HCT116 (cell line): ENCODE data around the gene THEMIS. TPM values are rescaled to one million over a fixed set of nuclear protein-coding genes. Genes with fewer than 3 reads are reported as not detected.

Source experiments
- ATAC-seq: fragments of 200-7000 bp; cut with Tn5 transposase; 2 replicates; pipeline ENCODE4 v1.9.1; 2020; ENCODE audit warnings: mild to moderate bottlenecking, moderate library complexity
- BruUV-seq: library from RNA; stranded (reverse); fragments of 400-500 nt; replicated peaks from 2 replicates; lab custom pipeline; 2021; lab: Mats Ljungman, UMichigan
- CTCF ChIA-PET: fragments of 300-600 bp; sonication (Branson Sonifier 250); formaldehyde crosslinking; loops from one replicate; lab custom pipeline; 2021; ENCODE audit warnings: antibody characterized with exemption; lab: Charles Lee
- POLR2A ChIA-PET: fragments of 300-600, 350-600 bp; sonication (Branson Sonifier 250); formaldehyde crosslinking; loops from one replicate; lab custom pipeline; 2021; ENCODE audit warnings: antibody characterized with exemption; lab: Charles Lee
- RAD21 ChIA-PET, 2 experiments: fragments of 300-600 bp; sonication (Branson Sonifier 250); formaldehyde crosslinking; loops; one replicate each; lab custom pipeline; 2023; ENCODE audit warnings: low total read pairs in 2 of 2; ENCODE audit not compliant: uncharacterized antibody in 2 of 2, unreplicated experiment in 2 of 2, low non-redundant PET in 1 of 2; lab: Charles Lee
- DNase-seq: peaks from one replicate; pipeline ENCODE4 v3.0.0-alpha.2; 2010; ENCODE audit warnings: low read depth, low spot score
- H2AFZ ChIP-seq: fragments of 200-600 bp; shearing (Covaris generic), sonication (generic); 2 replicates; pipeline ENCODE4 v1.6.1; 2017; ENCODE audit warnings: low read depth, mixed run types, mixed read lengths, antibody characterized with exemption, low read length; ENCODE audit not compliant: poor library complexity, severe bottlenecking
- H3K27ac ChIP-seq: 2 replicates; pipeline ENCODE4 v1.5.1; 2012; ENCODE audit warnings: low read depth, low read length
- H3K27me3 ChIP-seq: fragments of 200-600 bp; sonication (generic); 2 replicates; pipeline ENCODE4 v1.6.1; 2016; ENCODE audit warnings: mixed run types, low read length, mixed read lengths; ENCODE audit not compliant: insufficient read depth
- H3K36me3 ChIP-seq, 2 experiments: fragments of 200-500 bp in 1 of 2; fragments of 200-600 bp in 1 of 2; sonication (Bioruptor generic) in 1 of 2; sonication (generic) in 1 of 2; 2 replicates each; pipeline versions ENCODE4 v1.5.1 to v1.6.1; 2014 to 2016; ENCODE audit warnings: low read length in 2 of 2, inconsistent platforms in 1 of 2, mixed read lengths in 1 of 2, mixed run types in 1 of 2; ENCODE audit not compliant: insufficient read depth in 2 of 2, control insufficient read depth in 1 of 2
- H3K4me1 ChIP-seq, 2 experiments: fragments of 200-600 bp in 1 of 2; sonication (generic) in 1 of 2; 2 replicates each; pipeline versions ENCODE4 v1.5.1 to v1.6.1; 2012 to 2017; ENCODE audit warnings: low read length in 2 of 2, inconsistent platforms in 1 of 2, mild to moderate bottlenecking in 1 of 2, mixed read lengths in 1 of 2, mixed run types in 1 of 2, moderate library complexity in 1 of 2; ENCODE audit not compliant: insufficient read depth in 2 of 2, control insufficient read depth in 1 of 2
- H3K4me2 ChIP-seq: fragments of 200-600 bp; sonication (generic); 2 replicates; pipeline ENCODE4 v1.6.1; 2017; ENCODE audit warnings: mixed run types, low read length, mixed read lengths
- H3K4me3 ChIP-seq, 2 experiments: fragments of 200-600 bp in 1 of 2; sonication (generic) in 1 of 2; replicated peaks in 1 of 2; 2 replicates each; pipeline ENCODE4 v1.5.1; 2011 to 2016; ENCODE audit warnings: low read length in 2 of 2, control low read depth in 1 of 2, low read depth in 1 of 2, mild to moderate bottlenecking in 1 of 2, mixed read lengths in 1 of 2, mixed run types in 1 of 2
- H3K79me2 ChIP-seq: fragments of 200-600 bp; sonication (generic); 2 replicates; pipeline ENCODE4 v1.6.1; 2017; ENCODE audit warnings: mild to moderate bottlenecking, mixed run types, low read length, moderate library complexity, mixed read lengths; ENCODE audit not compliant: insufficient read depth
- H3K9ac ChIP-seq: fragments of 200-600 bp; sonication (generic); 2 replicates; pipeline ENCODE4 v1.6.1; 2016; ENCODE audit warnings: low read length, mixed read lengths
- H3K9me2 ChIP-seq: fragments of 200-600 bp; sonication (generic), shearing (Covaris generic); 2 replicates; pipeline ENCODE4 v1.6.1; 2017; ENCODE audit warnings: mixed run types, mild to moderate bottlenecking, moderate library complexity; ENCODE audit not compliant: insufficient read depth
- H3K9me3 ChIP-seq, 2 experiments: fragments of 200-500 bp in 1 of 2; fragments of 200-600 bp in 1 of 2; sonication (Bioruptor generic) in 1 of 2; sonication (generic) in 1 of 2; 2 replicates each; pipeline ENCODE4 v1.6.1; 2014 to 2017; ENCODE audit warnings: low read length in 2 of 2, mixed read lengths in 2 of 2, inconsistent platforms in 1 of 2, low read depth in 1 of 2, mild to moderate bottlenecking in 1 of 2, mixed run types in 1 of 2, moderate library complexity in 1 of 2; ENCODE audit not compliant: control insufficient read depth in 1 of 2, insufficient read depth in 1 of 2
- H4K20me1 ChIP-seq: fragments of 200-600 bp; sonication (generic), shearing (Covaris generic); 2 replicates; pipeline ENCODE4 v1.6.1; 2017; ENCODE audit warnings: mixed run types, mild to moderate bottlenecking, moderate library complexity; ENCODE audit not compliant: insufficient read depth
- ATF3 ChIP-seq: IDR thresholded peaks from 2 replicates; pipeline ENCODE4 v1.6.1; 2012
- CEBPB ChIP-seq: IDR thresholded peaks from 2 replicates; pipeline ENCODE4 v1.6.1; 2012; ENCODE audit warnings: low read depth
- EZH2 ChIP-seq: fragments of 200-600 bp; sonication (generic); IDR thresholded peaks from 2 replicates; pipeline ENCODE4 v1.6.1; 2017; ENCODE audit warnings: antibody characterized with exemption, mixed run types
- EZH2phosphoT487 ChIP-seq: fragments of 200-600 bp; IDR thresholded peaks from 2 replicates; pipeline ENCODE4 v1.6.1; 2018; ENCODE audit warnings: antibody characterized with exemption, borderline replicate concordance
- JUND ChIP-seq: IDR thresholded peaks from 2 replicates; pipeline ENCODE4 v1.6.1; 2012
- MAX ChIP-seq: IDR thresholded peaks from 2 replicates; pipeline ENCODE4 v1.6.1; 2012
- POLR2AphosphoS5 ChIP-seq: IDR thresholded peaks from 2 replicates; pipeline ENCODE4 v1.6.1; 2011; ENCODE audit warnings: mild to moderate bottlenecking, low read depth, low read length, moderate library complexity
- SP1 ChIP-seq: IDR thresholded peaks from 2 replicates; pipeline ENCODE4 v1.6.1; 2012; ENCODE audit warnings: low read depth
- SRF ChIP-seq: IDR thresholded peaks from 2 replicates; pipeline ENCODE4 v1.6.1; 2012; ENCODE audit warnings: low read depth
- YY1 ChIP-seq: IDR thresholded peaks from 2 replicates; pipeline ENCODE4 v1.6.1; 2011; ENCODE audit warnings: low read length, low read depth, moderate library complexity, mild to moderate bottlenecking; ENCODE audit not compliant: insufficient replicate concordance; ENCODE audit errors: extremely low read depth
- ZBTB33 ChIP-seq: IDR thresholded peaks from 2 replicates; pipeline ENCODE4 v1.6.1; 2011; ENCODE audit warnings: mild to moderate bottlenecking, low read length, moderate library complexity; ENCODE audit not compliant: insufficient replicate concordance; ENCODE audit errors: extremely low read depth
- intact Hi-C: fragments of 100-400 bp; cut with micrococcal nuclease; formaldehyde crosslinking; loops from 2 replicates; pipeline ENCODE4 v1.10.0; 2022
- total RNA-seq: library from RNA; stranded (reverse); gene quantifications from one replicate; pipeline ENCODE4 v1.2.1, GENCODE V29; 2021; ENCODE audit not compliant: unreplicated experiment

The THEMIS gene
- total RNA-seq, 1 experiment from 2014 or later = 0.20 TPM

GRCh38 chr6:127937102-127937501, 36.2 kb upstream of the THEMIS start:
- no peak for DNase-seq
- H3K9me3 ChIP-seq = peaks cover 0 to 8% of the 10 kb centered on the region in 2 experiments; a peak in 2 of 4 replicates
- H3K4me2 ChIP-seq = no peak overlapping the region
- intact Hi-C loops = no loop called here
- H3K9me2 ChIP-seq = no peaks in the 10 kb centered on the region
- no peak overlapping the region for H3K27ac ChIP-seq
- H3K9ac ChIP-seq = no peak overlapping the region
- no peaks in the 10 kb centered on the region for H3K36me3 ChIP-seq
- POLR2A ChIA-PET = no interaction called here
- TF ChIP-seq YY1 = no peak
- no peak for TF ChIP-seq SRF
- TF ChIP-seq ATF3 = no peak
- no peak for TF ChIP-seq MAX
- no peak for TF ChIP-seq EZH2
- TF ChIP-seq SP1 = no peak
- TF ChIP-seq EZH2phosphoT487 = no peak
- TF ChIP-seq POLR2AphosphoS5 = no peak
- TF ChIP-seq JUND = no peak
- TF ChIP-seq CEBPB = no peak
- TF ChIP-seq ZBTB33 = no peak
- CTCF ChIA-PET = no interaction called here
- no TSS peak for BruUV-seq
- no peak overlapping the region for H3K4me3 ChIP-seq
- no peaks in the 10 kb centered on the region for H4K20me1 ChIP-seq
- RAD21 ChIA-PET = no interaction called here
- no peak for ATAC-seq
- H3K79me2 ChIP-seq = no peaks in the 10 kb centered on the region
- no peak overlapping the region for H2AFZ ChIP-seq
- H3K4me1 ChIP-seq = peaks cover 7 to 13% of the 10 kb centered on the region in 2 experiments; a peak in 3 of 4 replicates
- no peaks in the 10 kb centered on the region for H3K27me3 ChIP-seq
